Epithelial cell of proximal tubule (primary cell): ENCODE measurements around the gene ITGB4. TPM values are rescaled to one million over a fixed set of nuclear protein-coding genes. Genes with fewer than 3 reads are reported as not detected.
A peak's percentile ranks its signal among the peaks of the same experiment; 100 is the strongest.

Experiments used
- DNase-seq: peaks from one replicate; pipeline ENCODE4 v3.0.0-alpha.2; 2011; ENCODE audit warnings: low read depth
- H3K4me3 ChIP-seq: 2 replicates; pipeline ENCODE4 v1.5.1; 2011; ENCODE audit warnings: low read depth, mild to moderate bottlenecking, low read length
- total RNA-seq: library from RNA; depleted of rRNA; stranded (reverse); fragments of >200 nt; gene quantifications from 2 replicates; pipeline ENCODE4 v1.2.3, GENCODE V29; 2015
- TF ChIP-seq, protein P1 (sequence below): conservative IDR thresholded peaks from 2 replicates; pipeline ENCODE4 v1.5.1; 2012; ENCODE audit warnings: low read depth, mild to moderate bottlenecking, low read length

ITGB4 gene
- total RNA-seq, 1 donor from 2014 or later, result 33.3 TPM

- no peak for DNase-seq
- no peak overlapping the region for H3K4me3 ChIP-seq
- TF ChIP-seq, protein P1, sequence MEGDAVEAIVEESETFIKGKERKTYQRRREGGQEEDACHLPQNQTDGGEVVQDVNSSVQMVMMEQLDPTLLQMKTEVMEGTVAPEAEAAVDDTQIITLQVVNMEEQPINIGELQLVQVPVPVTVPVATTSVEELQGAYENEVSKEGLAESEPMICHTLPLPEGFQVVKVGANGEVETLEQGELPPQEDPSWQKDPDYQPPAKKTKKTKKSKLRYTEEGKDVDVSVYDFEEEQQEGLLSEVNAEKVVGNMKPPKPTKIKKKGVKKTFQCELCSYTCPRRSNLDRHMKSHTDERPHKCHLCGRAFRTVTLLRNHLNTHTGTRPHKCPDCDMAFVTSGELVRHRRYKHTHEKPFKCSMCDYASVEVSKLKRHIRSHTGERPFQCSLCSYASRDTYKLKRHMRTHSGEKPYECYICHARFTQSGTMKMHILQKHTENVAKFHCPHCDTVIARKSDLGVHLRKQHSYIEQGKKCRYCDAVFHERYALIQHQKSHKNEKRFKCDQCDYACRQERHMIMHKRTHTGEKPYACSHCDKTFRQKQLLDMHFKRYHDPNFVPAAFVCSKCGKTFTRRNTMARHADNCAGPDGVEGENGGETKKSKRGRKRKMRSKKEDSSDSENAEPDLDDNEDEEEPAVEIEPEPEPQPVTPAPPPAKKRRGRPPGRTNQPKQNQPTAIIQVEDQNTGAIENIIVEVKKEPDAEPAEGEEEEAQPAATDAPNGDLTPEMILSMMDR, result no peak
Measured at GRCh38 chr17:75751676-75752404, 30.6 kb downstream of the ITGB4 start.

GRCh38 chr17:75752405-75752709, 31.1 kb downstream of the ITGB4 start:
- no peak for DNase-seq
- H3K4me3 ChIP-seq, result no peak overlapping the region
- TF ChIP-seq, protein P1, result no peak

DNA sequence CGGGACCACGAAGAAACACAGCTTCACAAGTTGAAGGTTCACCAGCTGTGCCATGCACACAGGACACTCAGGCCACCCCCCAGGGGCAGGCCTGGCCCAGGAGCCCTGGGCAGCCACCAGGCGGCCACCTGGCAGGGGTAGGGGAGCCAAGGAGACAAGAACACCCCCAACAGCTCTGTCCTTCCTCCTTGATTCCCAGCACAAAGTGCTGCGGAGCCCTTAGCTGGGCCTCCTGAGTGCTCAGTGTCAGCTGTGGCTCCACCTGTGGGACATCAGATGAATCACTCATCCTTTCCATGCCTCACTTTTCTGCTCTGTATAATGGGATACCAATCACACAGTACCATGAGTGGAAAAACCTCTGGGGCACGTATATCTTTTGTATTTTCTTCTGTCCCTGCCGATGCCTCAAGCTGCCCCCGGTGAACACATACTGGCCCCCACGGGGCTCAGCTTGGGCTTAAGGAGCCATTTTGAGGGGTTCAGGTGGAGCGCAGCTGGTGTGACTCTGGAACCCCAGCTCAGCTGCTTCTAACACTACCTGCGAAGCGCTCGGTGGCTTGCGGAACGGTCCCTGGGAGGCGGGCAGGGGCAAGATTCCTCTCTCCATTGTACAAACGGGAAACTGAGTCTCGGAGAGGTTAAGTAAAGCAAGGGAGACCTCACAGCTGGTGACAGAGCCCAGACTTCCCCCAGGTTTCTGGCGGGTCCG, 31.7 kb downstream of the ITGB4 start:
- peak overlapping the region; percentile 48 for H3K4me3 ChIP-seq
- TF ChIP-seq, protein P1, result no peak
- DNase-seq, result no peak

DNA sequence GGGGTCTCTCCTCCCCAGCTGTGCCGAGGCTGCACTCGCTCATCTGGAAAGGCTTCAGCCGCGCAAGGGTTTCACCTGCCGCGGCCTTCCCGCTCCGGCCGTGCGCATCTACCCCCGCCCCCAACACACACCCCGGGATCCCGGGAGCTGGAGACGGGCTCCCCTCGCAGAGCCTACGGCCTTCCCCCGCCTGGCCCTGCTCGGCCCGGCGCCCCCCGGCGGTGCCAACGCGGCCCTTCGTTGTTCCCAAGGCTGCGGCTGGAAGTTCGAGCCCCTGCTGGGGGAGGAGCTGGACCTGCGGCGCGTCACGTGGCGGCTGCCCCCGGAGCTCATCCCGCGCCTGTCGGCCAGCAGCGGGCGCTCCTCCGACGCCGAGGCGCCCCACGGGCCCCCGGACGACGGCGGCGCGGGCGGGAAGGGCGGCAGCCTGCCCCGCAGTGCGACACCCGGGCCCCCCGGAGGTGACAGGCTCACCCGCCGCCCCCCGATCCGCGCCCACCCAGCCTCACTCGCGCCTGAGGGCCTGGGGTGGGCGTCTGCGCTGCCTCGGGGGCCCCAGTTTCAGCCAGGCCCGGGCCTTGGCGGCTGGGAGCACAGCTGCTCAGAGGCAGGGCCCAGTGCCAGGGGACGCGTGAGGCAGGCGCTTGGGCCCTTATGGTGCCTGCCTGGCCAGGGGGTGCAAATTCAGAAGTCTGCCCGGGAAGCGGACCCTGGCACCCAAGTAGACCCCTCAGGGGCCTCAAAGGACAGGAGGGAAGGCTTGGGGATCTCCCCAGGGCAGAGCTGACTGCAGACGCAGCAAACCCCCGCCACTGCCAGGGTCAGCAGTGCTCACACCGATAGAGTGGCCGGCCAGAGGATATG, 32.5 kb downstream of the ITGB4 start:
- peak overlapping the region; percentile 48 for H3K4me3 ChIP-seq
- TF ChIP-seq, protein P1, result peak; percentile 48
- DNase-seq, result no peak

GRCh38 chr17:75754378-75755204, 33.3 kb downstream of the ITGB4 start:
- TF ChIP-seq, protein P1, result no peak
- no peak for DNase-seq
- H3K4me3 ChIP-seq, result no peak overlapping the region

GRCh38 chr17:75755205-75755901, 34.1 kb downstream of the ITGB4 start:
- DNase-seq, result no peak
- TF ChIP-seq, protein P1, result no peak

More at GRCh38 chr17:75755205-75755901, 34.1 kb downstream of the ITGB4 start:
- H3K4me3 ChIP-seq, result no peak overlapping the region
